ENCODE results near the gene ACKR3. TPM values are rescaled to one million over a fixed set of nuclear protein-coding genes. Genes with fewer than 3 reads are reported as not detected.

The ACKR3 gene
- total RNA-seq, 2 experiments from 2014 or later: 1.3 to 1.5 TPM

DNA sequence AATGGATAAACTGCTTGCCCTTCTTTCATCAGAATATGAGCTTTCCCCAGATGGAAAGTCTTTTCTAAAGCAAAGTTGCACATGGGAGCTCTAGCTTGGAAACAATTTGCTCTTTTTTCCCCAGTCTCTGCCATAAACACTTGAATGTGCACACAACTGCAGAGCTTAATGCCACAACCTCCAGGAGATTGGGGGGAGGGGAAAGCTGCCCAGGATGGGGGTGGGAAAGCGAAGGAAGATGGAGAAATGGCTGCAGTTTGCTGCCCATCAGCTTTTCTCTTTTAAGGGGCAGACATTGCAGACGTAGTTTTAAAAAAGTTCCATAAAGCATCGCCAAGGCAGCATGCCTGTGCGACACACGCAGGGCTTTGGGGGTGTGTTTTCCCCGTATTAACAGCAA lies 1.5 kb downstream of the ACKR3 start:
- no peak overlapping the region for H3K4me3 Mint-ChIP-seq
- H3K27ac Mint-ChIP-seq: no peak overlapping the region
- H3K9me3 Mint-ChIP-seq: no peaks in the 10 kb centered on the region
- no peaks in the 10 kb centered on the region for H3K36me3 Mint-ChIP-seq
- no peak for DNase-seq
- H3K27me3 Mint-ChIP-seq: no peaks in the 10 kb centered on the region
- H3K4me1 Mint-ChIP-seq: peaks cover 22% of the 10 kb centered on the region

DNA sequence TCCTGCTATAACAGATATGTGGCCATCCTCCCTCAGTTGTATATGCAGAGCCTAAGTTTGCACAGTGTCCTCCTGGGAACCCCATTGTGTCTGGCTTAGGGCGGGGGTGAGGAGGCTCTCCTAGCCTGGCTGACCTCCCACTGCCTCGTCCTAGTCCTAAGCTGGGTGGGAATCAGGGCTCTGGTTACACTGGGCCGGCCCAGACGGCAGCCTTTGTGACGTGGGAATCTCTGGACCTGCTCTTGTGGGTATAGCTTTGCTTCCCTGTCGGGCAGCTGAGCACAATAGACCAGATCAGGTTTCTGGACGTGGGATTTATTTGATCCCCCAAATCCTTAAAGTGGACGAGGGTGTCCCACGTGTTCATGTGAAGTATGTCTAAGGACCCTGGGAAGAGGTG lies 2.9 kb downstream of the ACKR3 start:
- H3K36me3 Mint-ChIP-seq: no peaks in the 10 kb centered on the region
- no peak overlapping the region for H3K27ac Mint-ChIP-seq
- H3K4me1 Mint-ChIP-seq: peaks cover 20% of the 10 kb centered on the region
- no peak for DNase-seq
- no peaks in the 10 kb centered on the region for H3K9me3 Mint-ChIP-seq
- H3K4me3 Mint-ChIP-seq: no peak overlapping the region
- H3K27me3 Mint-ChIP-seq: no peaks in the 10 kb centered on the region

DNA sequence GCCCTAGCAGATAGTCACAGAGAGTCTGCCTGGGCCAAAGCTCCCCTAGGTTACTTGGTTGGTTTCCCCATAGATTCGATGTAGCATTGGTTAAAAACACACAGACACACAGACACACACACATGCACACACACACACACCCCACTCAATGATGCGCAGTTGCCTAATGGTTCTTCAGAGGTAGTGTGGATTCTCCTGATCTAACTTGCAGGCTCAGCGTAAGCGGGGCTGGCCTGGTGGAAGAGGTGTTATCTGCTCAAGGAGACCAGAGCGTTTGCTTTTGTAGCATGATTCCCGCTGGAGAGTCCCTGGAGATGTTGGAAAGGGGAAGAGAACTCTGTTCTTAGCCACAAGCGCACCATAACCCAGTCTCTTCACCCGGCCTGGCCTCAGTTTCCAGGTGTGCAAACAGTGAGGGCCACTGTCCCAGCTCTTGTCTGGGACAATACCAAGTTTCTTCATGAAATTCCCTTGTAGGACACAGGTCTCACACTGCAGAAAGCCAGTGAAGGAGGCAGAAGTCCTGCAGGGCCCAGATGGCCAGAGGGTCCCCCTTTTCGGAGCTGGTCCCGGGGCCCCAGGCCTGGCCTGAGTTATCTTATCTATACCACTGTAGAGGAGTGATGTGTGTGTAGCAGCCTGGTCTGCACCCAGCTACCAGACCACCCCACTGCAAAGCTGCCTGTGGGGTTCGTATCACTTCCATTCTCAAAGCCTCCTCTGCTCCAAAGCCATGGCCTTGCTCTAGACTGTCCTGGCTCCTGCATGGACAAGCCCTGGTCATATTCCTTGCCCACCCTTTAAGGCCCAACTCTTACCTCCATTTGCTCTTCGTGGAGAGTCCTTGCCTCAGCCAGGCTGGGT lies 3.7 kb downstream of the ACKR3 start:
- no peak overlapping the region for H3K27ac Mint-ChIP-seq
- no peak for DNase-seq
- H3K4me1 Mint-ChIP-seq: peaks cover 16% of the 10 kb centered on the region
- no peaks in the 10 kb centered on the region for H3K27me3 Mint-ChIP-seq
- H3K9me3 Mint-ChIP-seq: no peaks in the 10 kb centered on the region
- H3K4me3 Mint-ChIP-seq: no peak overlapping the region
- no peaks in the 10 kb centered on the region for H3K36me3 Mint-ChIP-seq

DNA sequence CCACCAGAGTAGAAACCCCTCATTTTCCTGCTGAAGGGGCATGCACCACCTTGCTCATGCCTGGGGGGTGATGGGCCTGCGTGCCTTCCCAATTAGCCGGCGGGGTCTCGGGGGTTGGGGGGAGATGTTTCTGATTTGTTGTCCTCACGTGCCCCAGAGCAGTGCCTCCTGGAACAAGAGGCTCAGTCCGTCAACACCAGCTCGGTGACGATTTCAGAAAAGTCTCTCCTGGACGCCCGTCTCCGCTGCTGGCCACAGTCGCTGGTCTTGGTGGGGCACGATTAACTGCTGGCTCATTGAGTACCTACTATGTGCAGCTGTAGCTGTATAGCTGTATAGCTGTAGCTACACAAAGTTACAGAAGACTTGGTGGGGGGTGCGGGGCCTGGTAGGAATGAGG lies 4.4 kb downstream of the ACKR3 start:
- H3K27me3 Mint-ChIP-seq: no peaks in the 10 kb centered on the region
- no peak overlapping the region for H3K27ac Mint-ChIP-seq
- H3K9me3 Mint-ChIP-seq: no peaks in the 10 kb centered on the region
- DNase-seq: no peak
- H3K36me3 Mint-ChIP-seq: no peaks in the 10 kb centered on the region
- no peak overlapping the region for H3K4me3 Mint-ChIP-seq
- peaks cover 11% of the 10 kb centered on the region for H3K4me1 Mint-ChIP-seq

DNA sequence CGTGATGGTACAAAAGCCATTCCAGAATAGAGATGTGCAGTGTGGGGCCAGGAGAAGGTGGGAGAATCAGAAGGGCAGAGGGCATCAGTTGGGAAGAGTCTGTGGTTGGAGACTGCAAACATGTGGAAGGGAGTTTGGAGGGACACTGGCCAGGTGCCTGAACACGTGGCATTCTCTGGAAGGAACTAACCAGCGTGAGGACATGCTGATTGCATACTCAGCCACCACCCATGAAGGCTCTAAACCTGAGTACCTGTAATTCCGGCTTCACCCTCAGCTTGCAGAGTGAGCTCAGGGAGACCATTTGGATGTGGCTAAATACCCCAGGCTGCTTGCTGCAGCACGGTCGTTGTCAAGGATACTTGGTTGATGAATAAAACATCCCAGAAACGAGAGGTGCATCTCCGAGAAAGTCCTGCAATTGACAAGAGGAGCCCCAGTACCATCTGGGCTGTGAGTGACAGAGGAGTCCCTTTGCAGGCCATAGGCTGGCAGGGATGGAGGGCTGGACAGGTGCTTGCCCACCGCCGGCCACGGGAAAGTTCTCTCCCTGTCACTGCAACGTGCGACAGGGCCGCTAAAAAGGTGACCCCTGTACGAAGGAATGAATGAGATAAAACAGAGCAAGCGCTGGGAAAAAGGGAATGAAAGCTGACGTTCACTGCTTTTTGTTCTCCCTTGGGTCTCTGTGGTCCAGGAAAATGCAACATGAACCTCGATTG lies 5.0 kb downstream of the ACKR3 start:
- no peaks in the 10 kb centered on the region for H3K27me3 Mint-ChIP-seq

DNA sequence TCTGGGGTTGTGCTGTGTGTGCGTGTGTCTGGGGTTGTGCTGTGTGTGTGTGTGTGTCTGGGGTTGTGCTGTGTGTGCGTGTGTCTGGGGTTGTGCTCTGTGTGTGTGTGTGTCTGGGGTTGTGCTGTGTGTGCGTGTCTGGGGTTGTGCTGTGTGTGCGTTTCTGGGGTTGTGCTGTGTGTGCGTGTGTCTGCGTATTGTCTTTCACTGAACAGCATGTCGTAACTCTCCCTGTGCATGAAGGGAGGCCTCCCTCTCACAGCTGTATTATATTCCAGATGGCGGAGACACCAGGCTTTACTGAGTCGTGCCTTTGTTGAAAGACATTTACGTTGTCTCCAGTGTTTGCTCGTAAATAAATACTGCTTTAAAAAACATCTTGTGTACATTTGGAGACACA lies 5.9 kb downstream of the ACKR3 start:
- Mint-ChIP-seq H3K27me3 (no peaks in the 10 kb centered on the region), H3K4me1 (peaks cover under 1% of the 10 kb centered on the region), H3K36me3 (peaks cover 1% of the 10 kb centered on the region), H3K27ac (no peak overlapping the region), H3K9me3 (no peaks in the 10 kb centered on the region), H3K4me3 (no peak overlapping the region)
- no peak for DNase-seq

More for the DNA sequence above, 5.0 kb downstream of the ACKR3 start:
- DNase-seq: no peak
- H3K4me1 Mint-ChIP-seq: peaks cover 5% of the 10 kb centered on the region
- H3K4me3 Mint-ChIP-seq: no peak overlapping the region
- no peaks in the 10 kb centered on the region for H3K36me3 Mint-ChIP-seq
- H3K9me3 Mint-ChIP-seq: no peaks in the 10 kb centered on the region
- no peak overlapping the region for H3K27ac Mint-ChIP-seq

DNA sequence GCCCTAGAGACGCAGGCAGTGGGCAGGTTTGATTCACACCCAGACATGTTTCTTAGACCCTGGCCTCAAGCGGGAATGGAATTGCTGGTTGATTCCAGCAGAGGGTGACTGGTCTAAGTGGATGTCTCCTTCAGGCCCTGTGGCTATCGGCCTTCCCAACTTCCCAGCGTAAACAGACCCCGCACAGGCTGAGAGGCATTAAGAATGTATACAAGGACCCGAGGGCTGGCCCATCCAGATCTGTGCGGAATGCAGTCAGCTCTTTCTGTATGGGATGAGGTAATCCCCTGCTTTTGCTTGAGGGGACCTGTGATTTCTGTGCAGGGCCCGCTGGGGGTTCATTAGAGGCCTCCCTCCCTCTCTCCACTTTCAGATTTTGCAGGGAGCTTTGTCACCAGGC lies 6.5 kb downstream of the ACKR3 start:
- Mint-ChIP-seq H3K27ac (no peak overlapping the region), H3K36me3 (peaks cover 4% of the 10 kb centered on the region), H3K9me3 (no peaks in the 10 kb centered on the region), H3K4me3 (no peak overlapping the region), H3K4me1 (no peaks in the 10 kb centered on the region), H3K27me3 (no peaks in the 10 kb centered on the region)
- no peak for DNase-seq

DNA sequence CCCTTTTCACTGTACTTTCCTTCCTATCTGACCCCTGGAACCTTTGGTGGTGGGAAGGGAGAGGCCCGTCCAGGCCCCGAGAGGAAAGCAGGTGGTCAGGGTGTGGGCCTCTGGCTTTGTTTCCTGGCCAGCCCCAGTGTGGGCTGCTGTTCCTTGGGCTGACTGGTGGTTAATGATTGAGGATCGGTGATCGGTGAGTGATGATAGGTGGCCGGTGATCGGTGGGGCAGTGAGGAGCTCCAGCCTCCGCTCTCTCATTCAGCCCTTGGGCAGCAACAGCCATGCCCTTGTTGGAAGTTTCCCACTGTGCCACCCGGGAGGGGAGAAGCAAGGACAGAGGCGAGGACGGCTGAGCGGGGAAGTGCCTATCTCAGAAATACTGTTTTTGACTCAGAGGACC lies 7.3 kb downstream of the ACKR3 start:
- DNase-seq: no peak
- Mint-ChIP-seq H3K4me3 (no peak overlapping the region), H3K27me3 (no peaks in the 10 kb centered on the region), H3K36me3 (peaks cover 4% of the 10 kb centered on the region), H3K27ac (no peak overlapping the region), H3K4me1 (no peaks in the 10 kb centered on the region), H3K9me3 (no peaks in the 10 kb centered on the region)

DNA sequence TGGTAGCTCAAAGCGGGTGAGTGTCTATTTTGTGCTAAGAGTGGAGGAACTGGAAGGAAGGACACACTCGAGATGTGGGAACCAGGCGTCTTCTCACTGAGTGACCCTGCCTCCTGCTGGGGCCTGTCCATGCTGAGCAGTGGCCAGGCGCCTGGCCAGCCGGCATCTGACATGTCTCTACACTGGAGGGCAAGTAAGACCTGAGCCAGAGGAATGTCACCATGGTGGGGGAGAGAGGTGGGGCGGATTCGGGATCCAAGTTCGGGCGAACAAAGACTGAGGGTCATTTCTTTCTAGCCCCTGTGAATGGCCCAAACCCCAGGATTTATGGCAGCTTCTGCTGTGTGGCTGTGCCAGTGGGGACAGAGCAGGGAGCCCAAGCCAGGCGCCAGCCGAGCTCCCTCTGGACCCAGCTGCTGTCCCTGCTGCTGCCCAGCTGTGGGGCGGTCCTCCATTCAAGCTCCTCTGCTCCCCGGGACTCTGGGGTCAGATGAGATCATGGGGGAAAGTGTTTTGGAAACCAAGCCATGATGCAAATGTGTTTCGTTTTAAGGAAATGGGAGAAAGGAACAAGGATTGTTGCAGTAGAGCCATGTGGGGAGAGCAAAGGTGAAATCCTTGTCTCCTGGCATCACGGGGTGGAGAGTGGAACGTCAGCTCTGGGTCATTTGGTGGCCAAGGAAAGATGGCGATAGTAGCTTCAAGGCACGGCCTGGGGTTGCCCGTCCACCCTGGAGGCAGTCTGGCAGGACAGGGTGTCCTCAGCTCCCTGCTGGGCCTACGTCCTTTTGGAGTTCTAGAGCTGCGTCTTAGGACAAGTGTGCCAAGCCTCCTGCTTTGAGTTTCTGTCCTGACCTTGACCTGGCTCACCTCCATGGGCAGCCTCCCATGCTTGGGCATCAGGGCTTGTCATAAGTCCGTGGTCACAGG lies 8.1 kb downstream of the ACKR3 start:
- H3K4me1 Mint-ChIP-seq: no peaks in the 10 kb centered on the region
- H3K27ac Mint-ChIP-seq: no peak overlapping the region
- no peak for DNase-seq
- H3K27me3 Mint-ChIP-seq: no peaks in the 10 kb centered on the region
- no peak overlapping the region for H3K4me3 Mint-ChIP-seq
- H3K36me3 Mint-ChIP-seq: peaks cover 4% of the 10 kb centered on the region
- no peaks in the 10 kb centered on the region for H3K9me3 Mint-ChIP-seq

DNA sequence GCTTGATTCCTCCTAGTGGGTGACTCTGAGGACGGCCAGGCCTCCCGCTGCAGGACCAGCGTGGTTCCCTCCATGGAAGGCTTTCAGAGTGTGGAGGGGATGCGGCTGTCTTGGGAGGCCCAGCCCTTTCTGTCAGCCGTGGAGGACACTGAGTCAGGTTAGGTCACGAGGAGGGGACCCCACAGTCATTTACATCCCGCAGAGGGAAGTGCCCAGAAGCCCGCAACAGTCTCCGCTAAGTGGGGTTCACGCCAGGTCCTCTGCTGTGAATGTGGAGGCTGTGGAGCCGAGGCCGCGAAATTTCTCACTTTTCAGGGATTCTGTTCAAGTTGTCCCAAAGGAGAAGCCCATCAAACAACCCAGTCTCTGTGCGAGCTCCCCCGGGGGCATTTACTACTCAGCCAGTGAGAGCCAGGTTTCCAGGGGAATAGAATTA lies 8.8 kb downstream of the ACKR3 start:
- H3K27me3 Mint-ChIP-seq: no peaks in the 10 kb centered on the region
- H3K36me3 Mint-ChIP-seq: peaks cover 4% of the 10 kb centered on the region
- no peak overlapping the region for H3K4me3 Mint-ChIP-seq

DNA sequence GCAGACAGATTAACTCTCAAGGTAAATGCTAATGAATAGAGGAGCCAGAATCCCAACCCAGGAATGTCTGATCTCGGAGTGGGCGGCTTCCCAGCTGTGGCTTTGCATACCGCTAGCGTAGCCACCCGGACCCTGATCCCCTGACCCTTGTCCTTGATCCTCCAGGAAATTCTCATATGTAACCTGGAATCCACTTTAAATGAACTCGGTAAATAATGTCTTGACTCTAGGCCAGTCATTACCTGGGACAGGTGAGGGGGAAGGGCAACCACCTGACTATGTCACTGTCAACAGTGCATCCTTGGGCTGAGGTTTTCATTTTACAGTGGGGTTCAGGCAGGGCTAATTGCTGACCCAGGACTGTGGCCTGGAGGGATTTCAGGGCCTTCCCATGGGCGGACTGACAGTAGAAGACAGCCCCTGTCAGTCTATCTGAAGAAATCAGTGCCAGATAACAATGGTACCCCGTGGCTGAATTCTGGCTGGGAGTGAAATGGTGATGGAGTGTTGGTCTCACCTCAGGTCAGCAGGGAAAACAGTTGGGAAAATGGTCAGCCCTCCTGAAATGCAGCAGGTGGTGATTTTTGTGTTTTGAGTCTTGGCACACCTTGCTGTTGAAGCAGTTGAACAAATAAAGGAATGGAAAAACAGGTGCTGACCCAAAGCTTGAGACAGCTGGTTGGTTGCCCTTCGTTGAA lies 9.6 kb downstream of the ACKR3 start:
- no peaks in the 10 kb centered on the region for H3K9me3 Mint-ChIP-seq
- no peaks in the 10 kb centered on the region for H3K27me3 Mint-ChIP-seq
- H3K27ac Mint-ChIP-seq: no peak overlapping the region
- no peak for DNase-seq
- no peaks in the 10 kb centered on the region for H3K4me1 Mint-ChIP-seq
- peaks cover 4% of the 10 kb centered on the region for H3K36me3 Mint-ChIP-seq
- H3K4me3 Mint-ChIP-seq: no peak overlapping the region

More for the DNA sequence above, 8.8 kb downstream of the ACKR3 start:
- Mint-ChIP-seq H3K27ac (no peak overlapping the region), H3K9me3 (no peaks in the 10 kb centered on the region), H3K4me1 (no peaks in the 10 kb centered on the region)
- DNase-seq: no peak

DNA sequence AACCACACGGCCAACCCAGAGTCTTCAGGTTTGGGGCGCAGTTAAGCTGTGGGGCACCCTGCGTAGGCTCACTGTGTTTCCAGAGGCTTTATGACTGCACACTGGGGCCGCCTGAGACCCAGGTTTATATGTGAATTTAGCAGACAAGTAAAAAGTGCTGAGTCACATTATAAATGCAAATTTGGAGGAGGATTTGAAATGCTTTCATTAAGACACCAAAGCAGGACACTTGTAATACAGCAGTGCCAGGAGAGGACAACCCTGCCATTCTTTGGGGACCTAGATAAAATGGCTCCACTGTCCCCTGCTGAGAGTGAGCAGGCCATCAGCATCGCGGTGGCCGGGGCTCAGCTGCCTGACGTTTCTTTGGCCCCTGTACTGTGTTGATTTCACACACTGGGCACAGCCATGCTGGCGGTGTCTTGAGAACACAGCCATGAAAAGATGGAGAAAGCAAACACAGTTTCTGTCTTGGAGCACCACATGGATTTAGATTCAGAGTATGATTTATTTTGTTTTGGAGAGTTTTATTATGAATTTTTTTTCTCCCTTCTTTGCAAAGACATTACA lies 10.2 kb downstream of the ACKR3 start:
- no peaks in the 10 kb centered on the region for H3K27me3 Mint-ChIP-seq

DNA sequence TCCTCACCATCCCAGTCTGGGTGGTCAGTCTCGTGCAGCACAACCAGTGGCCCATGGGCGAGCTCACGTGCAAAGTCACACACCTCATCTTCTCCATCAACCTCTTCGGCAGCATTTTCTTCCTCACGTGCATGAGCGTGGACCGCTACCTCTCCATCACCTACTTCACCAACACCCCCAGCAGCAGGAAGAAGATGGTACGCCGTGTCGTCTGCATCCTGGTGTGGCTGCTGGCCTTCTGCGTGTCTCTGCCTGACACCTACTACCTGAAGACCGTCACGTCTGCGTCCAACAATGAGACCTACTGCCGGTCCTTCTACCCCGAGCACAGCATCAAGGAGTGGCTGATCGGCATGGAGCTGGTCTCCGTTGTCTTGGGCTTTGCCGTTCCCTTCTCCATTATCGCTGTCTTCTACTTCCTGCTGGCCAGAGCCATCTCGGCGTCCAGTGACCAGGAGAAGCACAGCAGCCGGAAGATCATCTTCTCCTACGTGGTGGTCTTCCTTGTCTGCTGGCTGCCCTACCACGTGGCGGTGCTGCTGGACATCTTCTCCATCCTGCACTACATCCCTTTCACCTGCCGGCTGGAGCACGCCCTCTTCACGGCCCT lies 11.2 kb downstream of the ACKR3 start:
- Mint-ChIP-seq H3K27ac (no peak overlapping the region), H3K4me3 (no peak overlapping the region), H3K36me3 (peaks cover 4% of the 10 kb centered on the region), H3K4me1 (no peaks in the 10 kb centered on the region), H3K27me3 (no peaks in the 10 kb centered on the region), H3K9me3 (no peaks in the 10 kb centered on the region)
- no peak for DNase-seq

More for the DNA sequence above, 10.2 kb downstream of the ACKR3 start:
- no peaks in the 10 kb centered on the region for H3K9me3 Mint-ChIP-seq
- H3K27ac Mint-ChIP-seq: no peak overlapping the region
- H3K4me1 Mint-ChIP-seq: no peaks in the 10 kb centered on the region
- DNase-seq: no peak
- H3K4me3 Mint-ChIP-seq: no peak overlapping the region
- H3K36me3 Mint-ChIP-seq: peaks cover 4% of the 10 kb centered on the region

DNA sequence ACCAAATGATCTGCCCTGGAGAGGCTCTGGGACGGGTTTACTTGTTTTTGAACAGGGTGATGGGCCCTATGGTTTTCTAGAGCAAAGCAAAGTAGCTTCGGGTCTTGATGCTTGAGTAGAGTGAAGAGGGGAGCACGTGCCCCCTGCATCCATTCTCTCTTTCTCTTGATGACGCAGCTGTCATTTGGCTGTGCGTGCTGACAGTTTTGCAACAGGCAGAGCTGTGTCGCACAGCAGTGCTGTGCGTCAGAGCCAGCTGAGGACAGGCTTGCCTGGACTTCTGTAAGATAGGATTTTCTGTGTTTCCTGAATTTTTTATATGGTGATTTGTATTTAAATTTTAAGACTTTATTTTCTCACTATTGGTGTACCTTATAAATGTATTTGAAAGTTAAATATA lies 11.9 kb downstream of the ACKR3 start:
- Mint-ChIP-seq H3K27me3 (no peaks in the 10 kb centered on the region), H3K27ac (no peak overlapping the region), H3K4me1 (no peaks in the 10 kb centered on the region), H3K36me3 (peaks cover 4% of the 10 kb centered on the region), H3K4me3 (no peak overlapping the region), H3K9me3 (no peaks in the 10 kb centered on the region)
- no peak for DNase-seq

Measured in activated naive CD8-positive, alpha-beta T cell treated with anti-CD3 and anti-CD28 coated beads for 36 hours (primary cell).